Duodenal mucosa (tissue), 2 donors: ENCODE measurements around the gene HLTF.

ENCODE experiments used
- H3K27ac ChIP-seq: one replicate; pipeline ENCODE4 v1.7.0; 2013; ENCODE audit warnings: low read depth, low read length
- H3K27me3 ChIP-seq, 2 donors: one replicate each; pipeline ENCODE4 v1.7.0; 2013; ENCODE audit warnings: low read length in 2 of 2, control low read depth in 1 of 2; ENCODE audit not compliant: insufficient read depth in 2 of 2, control insufficient read depth in 1 of 2
- H3K36me3 ChIP-seq, 2 donors: one replicate each; pipeline ENCODE4 v1.7.0; 2013; ENCODE audit warnings: low read length in 2 of 2, control low read depth in 1 of 2; ENCODE audit not compliant: insufficient read depth in 2 of 2, control insufficient read depth in 1 of 2
- H3K4me1 ChIP-seq, 2 donors: one replicate each; pipeline ENCODE4 v1.7.0; 2013; ENCODE audit warnings: low read length in 2 of 2, control low read depth in 1 of 2; ENCODE audit not compliant: insufficient read depth in 2 of 2, control insufficient read depth in 1 of 2
- H3K4me3 ChIP-seq, 2 donors: one replicate each; pipeline ENCODE4 v1.7.0; 2013; ENCODE audit warnings: low read length in 2 of 2, low read depth in 1 of 2
- H3K9ac ChIP-seq, 2 donors: one replicate each; pipeline ENCODE4 v1.7.0; 2013; ENCODE audit warnings: low read length in 2 of 2, low read depth in 1 of 2
- H3K9me3 ChIP-seq, 2 donors: one replicate each; pipeline ENCODE4 v1.7.0; 2013; ENCODE audit warnings: low read length in 2 of 2, control low read depth in 1 of 2; ENCODE audit not compliant: control insufficient read depth in 1 of 2

Gene HLTF

GRCh38 chr3:149089395-149089794 lies 3.1 kb upstream of the HLTF start:
- H3K4me3 ChIP-seq, result no peak overlapping the region
- peaks cover 0 to 6% of the 10 kb centered on the region in 2 donors for H3K4me1 ChIP-seq
- H3K36me3 ChIP-seq, result no peaks in the 10 kb centered on the region
- H3K27ac ChIP-seq, result no peak overlapping the region
- H3K9me3 ChIP-seq, result no peaks in the 10 kb centered on the region
- no peaks in the 10 kb centered on the region for H3K27me3 ChIP-seq
- H3K9ac ChIP-seq, result no peak overlapping the region

GRCh38 chr3:149087208-149087607 lies 875 bp upstream of the HLTF start:
- no peaks in the 10 kb centered on the region for H3K9me3 ChIP-seq
- no peak overlapping the region for H3K9ac ChIP-seq
- peak overlapping the region in 1 of 2 donors; percentile 88 for H3K4me3 ChIP-seq
- no peaks in the 10 kb centered on the region for H3K36me3 ChIP-seq
- no peaks in the 10 kb centered on the region for H3K27me3 ChIP-seq
- peaks cover 0 to 6% of the 10 kb centered on the region in 2 donors for H3K4me1 ChIP-seq
- no peak overlapping the region for H3K27ac ChIP-seq

- H3K4me3 ChIP-seq, result peak overlapping the region; percentile 88 to 91
- no peaks in the 10 kb centered on the region for H3K36me3 ChIP-seq
- peak overlapping the region; percentile 64 to 80 for H3K9ac ChIP-seq
- no peaks in the 10 kb centered on the region for H3K9me3 ChIP-seq
- no peaks in the 10 kb centered on the region for H3K27me3 ChIP-seq
- H3K27ac ChIP-seq, result no peak overlapping the region
- peaks cover 0 to 6% of the 10 kb centered on the region in 2 donors for H3K4me1 ChIP-seq
Measured at GRCh38 chr3:149085828-149086231, 503 bp downstream of the HLTF start.

- peaks cover 0 to 6% of the 10 kb centered on the region in 2 donors for H3K4me1 ChIP-seq
- H3K27me3 ChIP-seq, result no peaks in the 10 kb centered on the region
- no peaks in the 10 kb centered on the region for H3K36me3 ChIP-seq
- H3K9ac ChIP-seq, result no peak overlapping the region
- H3K9me3 ChIP-seq, result no peaks in the 10 kb centered on the region
- H3K4me3 ChIP-seq, result no peak overlapping the region
- H3K27ac ChIP-seq, result no peak overlapping the region
Measured at GRCh38 chr3:149081772-149082171, 4.6 kb downstream of the HLTF start.

GRCh38 chr3:149080699-149081091 lies 5.6 kb downstream of the HLTF start:
- peaks cover 0 to 6% of the 10 kb centered on the region in 2 donors for H3K4me1 ChIP-seq
- no peaks in the 10 kb centered on the region for H3K9me3 ChIP-seq
- no peaks in the 10 kb centered on the region for H3K27me3 ChIP-seq
- H3K4me3 ChIP-seq, result no peak overlapping the region
- no peak overlapping the region for H3K27ac ChIP-seq
- no peaks in the 10 kb centered on the region for H3K36me3 ChIP-seq
- H3K9ac ChIP-seq, result no peak overlapping the region

- no peak overlapping the region for H3K9ac ChIP-seq
- H3K4me3 ChIP-seq, result no peak overlapping the region
- no peaks in the 10 kb centered on the region for H3K9me3 ChIP-seq
- peaks cover 0 to 2% of the 10 kb centered on the region in 2 donors for H3K4me1 ChIP-seq
- no peaks in the 10 kb centered on the region for H3K27me3 ChIP-seq
- no peak overlapping the region for H3K27ac ChIP-seq
- H3K36me3 ChIP-seq, result no peaks in the 10 kb centered on the region
Measured at GRCh38 chr3:149080011-149080698, 6.2 kb downstream of the HLTF start.

GRCh38 chr3:149077628-149078027 lies 8.7 kb downstream of the HLTF start:
- Histone ChIP-seq H3K27ac (no peak overlapping the region), H3K4me1 (no peaks in the 10 kb centered on the region), H3K27me3 (no peaks in the 10 kb centered on the region), H3K9me3 (no peaks in the 10 kb centered on the region), H3K36me3 (no peaks in the 10 kb centered on the region), H3K9ac (no peak overlapping the region), H3K4me3 (no peak overlapping the region)

GRCh38 chr3:149067883-149068282 lies 18.4 kb downstream of the HLTF start:
- Histone ChIP-seq H3K27me3 (no peaks in the 10 kb centered on the region), H3K36me3 (peaks cover 6 to 19% of the 10 kb centered on the region in 2 donors), H3K4me1 (no peaks in the 10 kb centered on the region), H3K9ac (no peak overlapping the region), H3K9me3 (no peaks in the 10 kb centered on the region), H3K4me3 (no peak overlapping the region), H3K27ac (no peak overlapping the region)

- Histone ChIP-seq H3K4me3 (no peak overlapping the region), H3K9me3 (no peaks in the 10 kb centered on the region), H3K27ac (no peak overlapping the region), H3K9ac (no peak overlapping the region), H3K4me1 (no peaks in the 10 kb centered on the region), H3K27me3 (no peaks in the 10 kb centered on the region), H3K36me3 (peaks cover 0 to 3% of the 10 kb centered on the region in 2 donors)
Measured at GRCh38 chr3:149061776-149062175, 24.6 kb downstream of the HLTF start.

GRCh38 chr3:149058602-149059001 lies 27.7 kb downstream of the HLTF start:
- H3K9me3 ChIP-seq, result no peaks in the 10 kb centered on the region
- H3K4me3 ChIP-seq, result no peak overlapping the region
- no peaks in the 10 kb centered on the region for H3K4me1 ChIP-seq
- H3K36me3 ChIP-seq, result peaks cover 0 to 8% of the 10 kb centered on the region in 2 donors
- H3K9ac ChIP-seq, result no peak overlapping the region
- H3K27ac ChIP-seq, result no peak overlapping the region
- H3K27me3 ChIP-seq, result no peaks in the 10 kb centered on the region
